Peyer's patch (tissue), 4 donors: ENCODE data around the gene DOCK8.

Experiments used
- POLR2A ChIP-seq, 2 donors: fragments of 450-650 bp; IDR thresholded peaks; one replicate each; pipeline ENCODE4 v1.5.1; 2017; ENCODE audit warnings: antibody characterized with exemption in 2 of 2, mild to moderate bottlenecking in 2 of 2, moderate library complexity in 2 of 2
- TF ChIP-seq, protein P1 (sequence below), 6 experiments: fragments of 450-650 bp in 4 of 6; fragments of 200-600 bp in 2 of 6; sonication (generic) in 1 of 6; IDR thresholded peaks; one replicate each; pipeline ENCODE4 v1.5.1; 2017 to 2019; ENCODE audit warnings: antibody characterized with exemption in 6 of 6, mild to moderate bottlenecking in 3 of 6, moderate library complexity in 1 of 6

- TF ChIP-seq, protein P1, sequence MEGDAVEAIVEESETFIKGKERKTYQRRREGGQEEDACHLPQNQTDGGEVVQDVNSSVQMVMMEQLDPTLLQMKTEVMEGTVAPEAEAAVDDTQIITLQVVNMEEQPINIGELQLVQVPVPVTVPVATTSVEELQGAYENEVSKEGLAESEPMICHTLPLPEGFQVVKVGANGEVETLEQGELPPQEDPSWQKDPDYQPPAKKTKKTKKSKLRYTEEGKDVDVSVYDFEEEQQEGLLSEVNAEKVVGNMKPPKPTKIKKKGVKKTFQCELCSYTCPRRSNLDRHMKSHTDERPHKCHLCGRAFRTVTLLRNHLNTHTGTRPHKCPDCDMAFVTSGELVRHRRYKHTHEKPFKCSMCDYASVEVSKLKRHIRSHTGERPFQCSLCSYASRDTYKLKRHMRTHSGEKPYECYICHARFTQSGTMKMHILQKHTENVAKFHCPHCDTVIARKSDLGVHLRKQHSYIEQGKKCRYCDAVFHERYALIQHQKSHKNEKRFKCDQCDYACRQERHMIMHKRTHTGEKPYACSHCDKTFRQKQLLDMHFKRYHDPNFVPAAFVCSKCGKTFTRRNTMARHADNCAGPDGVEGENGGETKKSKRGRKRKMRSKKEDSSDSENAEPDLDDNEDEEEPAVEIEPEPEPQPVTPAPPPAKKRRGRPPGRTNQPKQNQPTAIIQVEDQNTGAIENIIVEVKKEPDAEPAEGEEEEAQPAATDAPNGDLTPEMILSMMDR (IDR thresholded peaks at IDR 0.05) = no peak
- TF ChIP-seq POLR2A (IDR thresholded peaks at IDR 0.05) = no peak
Observed at GRCh38 chr9:450561-450960, 235.9 kb downstream of the DOCK8 start.
